Measurements from ENCODE around the gene DOK5. TPM values are rescaled to one million over a fixed set of nuclear protein-coding genes. Genes with fewer than 3 reads are reported as not detected.

Gene DOK5
- total RNA-seq, 1 donor from 2014 or later, result 31.3 TPM

GRCh38 chr20:54451171-54451570, 24.2 kb upstream of the DOK5 start:
- H3K4me3 ChIP-seq (ENCODE audit: low read length in 3 of 3), result no peak overlapping the region
- H3K9me3 ChIP-seq (ENCODE audit: control insufficient read depth in 3 of 3, low read length in 3 of 3), result no peaks in the 10 kb centered on the region
- H3K9ac ChIP-seq (ENCODE audit: low read depth in 1 of 3, low read length in 3 of 3), result no peak overlapping the region
- H3K27me3 ChIP-seq (ENCODE audit: control insufficient read depth in 3 of 3, insufficient read depth in 3 of 3, low read length in 3 of 3), result no peaks in the 10 kb centered on the region
- no peaks in the 10 kb centered on the region for H3K36me3 ChIP-seq (ENCODE audit: control insufficient read depth in 3 of 3, insufficient read depth in 3 of 3, low read length in 3 of 3)
- H3K27ac ChIP-seq (ENCODE audit: low read depth, low read length), result no peak overlapping the region
- no peaks in the 10 kb centered on the region for H3K4me1 ChIP-seq (ENCODE audit: control insufficient read depth in 3 of 3, insufficient read depth in 3 of 3, low read length in 3 of 3)

DNA sequence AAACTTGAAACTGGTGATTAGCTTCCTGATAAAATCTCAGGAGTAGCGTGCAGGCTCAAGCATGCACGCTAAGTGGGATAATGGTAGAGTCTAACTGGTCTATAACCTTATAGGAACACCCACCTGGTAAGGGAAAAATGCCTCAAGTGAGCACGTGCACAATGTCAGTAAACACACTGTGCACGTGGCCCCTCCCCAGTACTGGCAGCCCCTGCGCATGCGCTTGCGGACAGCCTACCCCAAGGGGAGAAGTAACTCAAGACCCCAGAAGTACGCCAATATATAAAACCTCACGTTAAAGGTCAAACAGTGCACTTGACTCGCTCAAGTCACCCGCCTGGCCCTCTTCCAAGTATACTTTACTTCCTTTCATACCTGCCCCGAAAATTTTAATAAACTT, 23.1 kb upstream of the DOK5 start:
- H3K4me1 ChIP-seq (ENCODE audit: control insufficient read depth in 3 of 3, insufficient read depth in 3 of 3, low read length in 3 of 3), result peaks cover 0 to 6% (median 0%) of the 10 kb centered on the region in 3 donors
- no peak overlapping the region for H3K9ac ChIP-seq (ENCODE audit: low read depth in 1 of 3, low read length in 3 of 3)
- no peaks in the 10 kb centered on the region for H3K36me3 ChIP-seq (ENCODE audit: control insufficient read depth in 3 of 3, insufficient read depth in 3 of 3, low read length in 3 of 3)
- no peaks in the 10 kb centered on the region for H3K9me3 ChIP-seq (ENCODE audit: control insufficient read depth in 3 of 3, low read length in 3 of 3)
- H3K27me3 ChIP-seq (ENCODE audit: control insufficient read depth in 3 of 3, insufficient read depth in 3 of 3, low read length in 3 of 3), result no peaks in the 10 kb centered on the region
- H3K4me3 ChIP-seq (ENCODE audit: low read length in 3 of 3), result no peak overlapping the region
- no peak overlapping the region for H3K27ac ChIP-seq (ENCODE audit: low read depth, low read length)

DNA sequence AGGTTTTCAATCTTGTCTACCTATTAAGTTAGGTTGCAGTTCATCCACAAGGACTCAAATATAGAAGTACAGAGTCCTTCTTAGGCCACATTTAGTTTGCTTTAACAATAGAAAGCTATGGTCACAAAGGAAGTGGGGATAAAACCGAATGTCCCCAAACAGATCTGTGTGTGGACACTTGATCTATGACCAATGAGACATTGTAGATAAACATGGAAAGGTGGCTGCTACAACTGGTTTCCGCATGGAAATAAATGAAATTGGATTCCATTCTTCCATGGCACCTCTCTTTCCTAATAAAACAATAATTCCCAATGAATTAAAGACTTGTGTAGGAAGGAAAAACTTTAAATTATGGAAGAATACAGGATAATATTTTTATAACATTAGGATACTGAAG, 20.4 kb upstream of the DOK5 start:
- Histone ChIP-seq H3K27ac (ENCODE audit: low read depth, low read length) (no peak overlapping the region), H3K27me3 (ENCODE audit: control insufficient read depth in 3 of 3, insufficient read depth in 3 of 3, low read length in 3 of 3) (no peaks in the 10 kb centered on the region), H3K4me3 (ENCODE audit: low read length in 3 of 3) (no peak overlapping the region), H3K9me3 (ENCODE audit: control insufficient read depth in 3 of 3, low read length in 3 of 3) (no peaks in the 10 kb centered on the region), H3K36me3 (ENCODE audit: control insufficient read depth in 3 of 3, insufficient read depth in 3 of 3, low read length in 3 of 3) (no peaks in the 10 kb centered on the region), H3K4me1 (ENCODE audit: control insufficient read depth in 3 of 3, insufficient read depth in 3 of 3, low read length in 3 of 3) (peaks cover 0 to 12% (median 2%) of the 10 kb centered on the region in 3 donors), H3K9ac (ENCODE audit: low read depth in 1 of 3, low read length in 3 of 3) (no peak overlapping the region)

GRCh38 chr20:54456423-54456822, 19.0 kb upstream of the DOK5 start:
- Histone ChIP-seq H3K4me1 (ENCODE audit: control insufficient read depth in 3 of 3, insufficient read depth in 3 of 3, low read length in 3 of 3) (peaks cover 0 to 12% (median 2%) of the 10 kb centered on the region in 3 donors), H3K27me3 (ENCODE audit: control insufficient read depth in 3 of 3, insufficient read depth in 3 of 3, low read length in 3 of 3) (no peaks in the 10 kb centered on the region), H3K27ac (ENCODE audit: low read depth, low read length) (no peak overlapping the region)

DNA sequence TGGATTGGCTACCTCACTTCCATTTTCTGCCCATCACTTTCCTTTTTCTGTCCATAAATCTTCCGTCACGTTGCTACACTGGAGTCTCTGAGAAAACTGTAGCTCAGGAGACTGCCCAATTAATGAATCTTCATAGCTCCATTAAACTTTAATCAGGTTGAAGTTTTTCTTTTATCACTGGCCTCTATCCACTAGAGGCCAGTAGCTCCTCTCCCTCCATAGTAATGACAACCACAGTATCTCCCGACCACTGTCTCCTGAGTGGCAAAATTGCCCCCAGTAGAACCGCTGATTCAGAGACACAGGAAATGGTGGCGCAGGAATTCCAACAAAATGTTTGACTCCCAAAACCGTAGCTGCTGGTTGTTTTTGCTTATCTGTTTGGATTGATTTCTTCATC, 18.4 kb upstream of the DOK5 start:
- no peaks in the 10 kb centered on the region for H3K27me3 ChIP-seq (ENCODE audit: control insufficient read depth in 3 of 3, insufficient read depth in 3 of 3, low read length in 3 of 3)
- H3K9ac ChIP-seq (ENCODE audit: low read depth in 1 of 3, low read length in 3 of 3), result no peak overlapping the region
- no peak overlapping the region for H3K27ac ChIP-seq (ENCODE audit: low read depth, low read length)
- H3K9me3 ChIP-seq (ENCODE audit: control insufficient read depth in 3 of 3, low read length in 3 of 3), result no peaks in the 10 kb centered on the region
- peaks cover 0 to 12% (median 2%) of the 10 kb centered on the region in 3 donors for H3K4me1 ChIP-seq (ENCODE audit: control insufficient read depth in 3 of 3, insufficient read depth in 3 of 3, low read length in 3 of 3)
- H3K36me3 ChIP-seq (ENCODE audit: control insufficient read depth in 3 of 3, insufficient read depth in 3 of 3, low read length in 3 of 3), result no peaks in the 10 kb centered on the region
- no peak overlapping the region for H3K4me3 ChIP-seq (ENCODE audit: low read length in 3 of 3)

More at GRCh38 chr20:54456423-54456822, 19.0 kb upstream of the DOK5 start:
- Histone ChIP-seq H3K4me3 (ENCODE audit: low read length in 3 of 3) (no peak overlapping the region), H3K9ac (ENCODE audit: low read depth in 1 of 3, low read length in 3 of 3) (no peak overlapping the region), H3K9me3 (ENCODE audit: control insufficient read depth in 3 of 3, low read length in 3 of 3) (no peaks in the 10 kb centered on the region), H3K36me3 (ENCODE audit: control insufficient read depth in 3 of 3, insufficient read depth in 3 of 3, low read length in 3 of 3) (no peaks in the 10 kb centered on the region)

DNA sequence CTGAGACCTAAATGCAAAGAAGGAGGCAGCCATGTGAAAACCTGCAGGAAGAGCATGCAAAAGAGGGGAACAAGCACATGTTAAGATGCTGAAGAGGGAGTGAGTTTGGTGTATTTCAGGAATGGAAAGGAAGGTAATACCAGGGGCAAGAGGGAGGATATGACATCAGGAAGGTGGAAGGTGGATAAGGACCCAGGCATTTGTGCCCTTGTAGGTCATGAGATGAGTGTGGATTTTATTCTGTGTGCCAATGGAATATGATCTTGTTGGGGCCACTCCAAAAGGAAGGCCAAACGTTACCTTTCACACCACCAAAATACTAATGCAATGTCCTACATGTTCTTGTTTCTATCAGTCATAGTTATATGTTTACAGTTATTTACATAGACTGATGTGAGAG, 17.2 kb upstream of the DOK5 start:
- Histone ChIP-seq H3K27me3 (ENCODE audit: control insufficient read depth in 3 of 3, insufficient read depth in 3 of 3, low read length in 3 of 3) (no peaks in the 10 kb centered on the region), H3K9me3 (ENCODE audit: control insufficient read depth in 3 of 3, low read length in 3 of 3) (no peaks in the 10 kb centered on the region), H3K4me1 (ENCODE audit: control insufficient read depth in 3 of 3, insufficient read depth in 3 of 3, low read length in 3 of 3) (peaks cover 0 to 12% (median 2%) of the 10 kb centered on the region in 3 donors), H3K4me3 (ENCODE audit: low read length in 3 of 3) (no peak overlapping the region), H3K9ac (ENCODE audit: low read depth in 1 of 3, low read length in 3 of 3) (no peak overlapping the region), H3K36me3 (ENCODE audit: control insufficient read depth in 3 of 3, insufficient read depth in 3 of 3, low read length in 3 of 3) (no peaks in the 10 kb centered on the region), H3K27ac (ENCODE audit: low read depth, low read length) (no peak overlapping the region)

DNA sequence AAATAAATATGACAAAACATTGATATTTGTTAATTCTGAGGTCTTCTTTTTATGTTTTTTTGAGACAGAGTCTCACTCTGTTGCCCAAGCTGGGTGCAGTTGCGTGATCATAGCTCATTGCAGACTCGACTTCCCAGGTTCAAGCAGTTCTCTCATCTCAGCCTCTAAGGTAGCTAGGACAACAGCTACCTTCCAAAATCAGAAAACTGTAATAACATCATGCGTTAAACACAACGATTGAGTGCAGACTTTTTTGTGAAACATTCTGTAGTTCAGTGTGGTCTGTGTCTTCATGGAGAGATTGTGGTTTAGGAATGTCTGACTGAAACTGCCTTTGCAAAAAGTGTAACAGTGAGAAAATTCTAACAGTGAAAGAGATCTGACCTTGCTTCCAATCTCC, 16.1 kb upstream of the DOK5 start:
- Histone ChIP-seq H3K9ac (ENCODE audit: low read depth in 1 of 3, low read length in 3 of 3) (no peak overlapping the region), H3K4me1 (ENCODE audit: control insufficient read depth in 3 of 3, insufficient read depth in 3 of 3, low read length in 3 of 3) (peaks cover 0 to 12% (median 2%) of the 10 kb centered on the region in 3 donors), H3K27ac (ENCODE audit: low read depth, low read length) (no peak overlapping the region), H3K9me3 (ENCODE audit: control insufficient read depth in 3 of 3, low read length in 3 of 3) (no peaks in the 10 kb centered on the region), H3K4me3 (ENCODE audit: low read length in 3 of 3) (no peak overlapping the region), H3K36me3 (ENCODE audit: control insufficient read depth in 3 of 3, insufficient read depth in 3 of 3, low read length in 3 of 3) (no peaks in the 10 kb centered on the region), H3K27me3 (ENCODE audit: control insufficient read depth in 3 of 3, insufficient read depth in 3 of 3, low read length in 3 of 3) (no peaks in the 10 kb centered on the region)

GRCh38 chr20:54464003-54464402, 11.4 kb upstream of the DOK5 start:
- no peaks in the 10 kb centered on the region for H3K27me3 ChIP-seq (ENCODE audit: control insufficient read depth in 3 of 3, insufficient read depth in 3 of 3, low read length in 3 of 3)
- no peak overlapping the region for H3K9ac ChIP-seq (ENCODE audit: low read depth in 1 of 3, low read length in 3 of 3)
- no peak overlapping the region for H3K4me3 ChIP-seq (ENCODE audit: low read length in 3 of 3)
- H3K4me1 ChIP-seq (ENCODE audit: control insufficient read depth in 3 of 3, insufficient read depth in 3 of 3, low read length in 3 of 3), result peaks cover 0 to 7% (median 0%) of the 10 kb centered on the region in 3 donors
- H3K9me3 ChIP-seq (ENCODE audit: control insufficient read depth in 3 of 3, low read length in 3 of 3), result no peaks in the 10 kb centered on the region
- H3K36me3 ChIP-seq (ENCODE audit: control insufficient read depth in 3 of 3, insufficient read depth in 3 of 3, low read length in 3 of 3), result no peaks in the 10 kb centered on the region
- no peak overlapping the region for H3K27ac ChIP-seq (ENCODE audit: low read depth, low read length)

DNA sequence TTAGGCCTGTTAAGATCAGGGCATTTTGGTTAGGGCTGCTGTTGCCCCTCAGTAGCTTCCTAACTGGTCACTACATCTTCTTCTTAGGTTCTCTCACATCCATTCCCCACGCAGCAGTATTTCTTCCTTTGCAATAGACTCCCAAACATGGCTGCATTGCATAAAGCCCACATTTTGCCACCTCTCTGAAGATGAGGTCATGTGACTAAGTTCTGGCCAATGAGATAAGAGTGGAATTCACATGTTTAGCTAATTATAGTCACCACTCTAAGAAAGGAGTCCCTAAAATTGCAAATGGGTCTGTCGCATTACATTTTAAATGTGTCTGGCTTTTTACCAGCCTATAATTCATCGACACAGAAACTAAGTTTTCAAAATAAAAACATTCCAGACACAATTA, 9.3 kb upstream of the DOK5 start:
- no peak overlapping the region for H3K4me3 ChIP-seq (ENCODE audit: low read length in 3 of 3)
- no peak overlapping the region for H3K27ac ChIP-seq (ENCODE audit: low read depth, low read length)
- peaks cover 6 to 22% (median 8%) of the 10 kb centered on the region in 3 donors for H3K4me1 ChIP-seq (ENCODE audit: control insufficient read depth in 3 of 3, insufficient read depth in 3 of 3, low read length in 3 of 3)
- H3K27me3 ChIP-seq (ENCODE audit: control insufficient read depth in 3 of 3, insufficient read depth in 3 of 3, low read length in 3 of 3), result no peaks in the 10 kb centered on the region
- no peaks in the 10 kb centered on the region for H3K36me3 ChIP-seq (ENCODE audit: control insufficient read depth in 3 of 3, insufficient read depth in 3 of 3, low read length in 3 of 3)
- H3K9me3 ChIP-seq (ENCODE audit: control insufficient read depth in 3 of 3, low read length in 3 of 3), result no peaks in the 10 kb centered on the region
- H3K9ac ChIP-seq (ENCODE audit: low read depth in 1 of 3, low read length in 3 of 3), result no peak overlapping the region

- Histone ChIP-seq H3K4me3 (ENCODE audit: low read length in 3 of 3) (no peak overlapping the region), H3K9ac (ENCODE audit: low read depth in 1 of 3, low read length in 3 of 3) (no peak overlapping the region), H3K27ac (ENCODE audit: low read depth, low read length) (no peak overlapping the region), H3K4me1 (ENCODE audit: control insufficient read depth in 3 of 3, insufficient read depth in 3 of 3, low read length in 3 of 3) (peaks cover 6 to 24% (median 8%) of the 10 kb centered on the region in 3 donors), H3K9me3 (ENCODE audit: control insufficient read depth in 3 of 3, low read length in 3 of 3) (no peaks in the 10 kb centered on the region), H3K36me3 (ENCODE audit: control insufficient read depth in 3 of 3, insufficient read depth in 3 of 3, low read length in 3 of 3) (no peaks in the 10 kb centered on the region), H3K27me3 (ENCODE audit: control insufficient read depth in 3 of 3, insufficient read depth in 3 of 3, low read length in 3 of 3) (no peaks in the 10 kb centered on the region)
Measured at GRCh38 chr20:54467622-54468021, 7.8 kb upstream of the DOK5 start.

DNA sequence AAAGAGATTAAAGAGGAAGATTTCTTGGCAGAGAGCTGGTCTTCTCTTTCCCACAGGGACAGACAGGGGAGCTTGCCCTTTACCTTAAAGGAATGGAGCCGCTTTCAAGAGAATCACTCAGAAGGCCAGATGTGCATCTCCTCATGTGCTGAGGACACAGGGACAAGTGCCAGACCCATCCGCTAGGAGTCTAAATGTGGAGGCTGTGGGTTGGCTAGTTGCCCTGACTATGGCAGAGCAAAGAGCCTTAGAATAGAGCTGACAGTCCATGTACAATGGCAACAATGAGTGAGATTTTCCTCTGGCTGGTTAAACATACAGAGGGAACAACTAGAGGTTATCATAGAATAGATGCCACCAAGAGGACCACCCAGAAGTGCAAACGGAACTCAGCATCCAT, 7.3 kb upstream of the DOK5 start:
- Histone ChIP-seq H3K9me3 (ENCODE audit: control insufficient read depth in 3 of 3, low read length in 3 of 3) (no peaks in the 10 kb centered on the region), H3K9ac (ENCODE audit: low read depth in 1 of 3, low read length in 3 of 3) (no peak overlapping the region), H3K27ac (ENCODE audit: low read depth, low read length) (no peak overlapping the region), H3K36me3 (ENCODE audit: control insufficient read depth in 3 of 3, insufficient read depth in 3 of 3, low read length in 3 of 3) (no peaks in the 10 kb centered on the region), H3K27me3 (ENCODE audit: control insufficient read depth in 3 of 3, insufficient read depth in 3 of 3, low read length in 3 of 3) (no peaks in the 10 kb centered on the region), H3K4me1 (ENCODE audit: control insufficient read depth in 3 of 3, insufficient read depth in 3 of 3, low read length in 3 of 3) (peaks cover 6 to 24% (median 8%) of the 10 kb centered on the region in 3 donors), H3K4me3 (ENCODE audit: low read length in 3 of 3) (no peak overlapping the region)
